GM12865 (cell line): Measurements from ENCODE around the gene SETMAR.

ENCODE experiments used
- DNase-seq: peaks from one replicate; pipeline ENCODE4 v3.0.0; 2010; ENCODE audit warnings: low read depth
- H3K4me3 ChIP-seq: 2 replicates; pipeline ENCODE4 v1.5.1; 2011; ENCODE audit warnings: mild to moderate bottlenecking, low read depth, low read length, control low read depth
- TF ChIP-seq, protein P1 (sequence below): IDR thresholded peaks from 2 replicates; pipeline ENCODE4 v1.5.1; 2011; ENCODE audit warnings: low read length, control low read depth, low read depth, inconsistent platforms; ENCODE audit not compliant: insufficient read depth; ENCODE audit errors: missing control alignments

The SETMAR gene

DNA sequence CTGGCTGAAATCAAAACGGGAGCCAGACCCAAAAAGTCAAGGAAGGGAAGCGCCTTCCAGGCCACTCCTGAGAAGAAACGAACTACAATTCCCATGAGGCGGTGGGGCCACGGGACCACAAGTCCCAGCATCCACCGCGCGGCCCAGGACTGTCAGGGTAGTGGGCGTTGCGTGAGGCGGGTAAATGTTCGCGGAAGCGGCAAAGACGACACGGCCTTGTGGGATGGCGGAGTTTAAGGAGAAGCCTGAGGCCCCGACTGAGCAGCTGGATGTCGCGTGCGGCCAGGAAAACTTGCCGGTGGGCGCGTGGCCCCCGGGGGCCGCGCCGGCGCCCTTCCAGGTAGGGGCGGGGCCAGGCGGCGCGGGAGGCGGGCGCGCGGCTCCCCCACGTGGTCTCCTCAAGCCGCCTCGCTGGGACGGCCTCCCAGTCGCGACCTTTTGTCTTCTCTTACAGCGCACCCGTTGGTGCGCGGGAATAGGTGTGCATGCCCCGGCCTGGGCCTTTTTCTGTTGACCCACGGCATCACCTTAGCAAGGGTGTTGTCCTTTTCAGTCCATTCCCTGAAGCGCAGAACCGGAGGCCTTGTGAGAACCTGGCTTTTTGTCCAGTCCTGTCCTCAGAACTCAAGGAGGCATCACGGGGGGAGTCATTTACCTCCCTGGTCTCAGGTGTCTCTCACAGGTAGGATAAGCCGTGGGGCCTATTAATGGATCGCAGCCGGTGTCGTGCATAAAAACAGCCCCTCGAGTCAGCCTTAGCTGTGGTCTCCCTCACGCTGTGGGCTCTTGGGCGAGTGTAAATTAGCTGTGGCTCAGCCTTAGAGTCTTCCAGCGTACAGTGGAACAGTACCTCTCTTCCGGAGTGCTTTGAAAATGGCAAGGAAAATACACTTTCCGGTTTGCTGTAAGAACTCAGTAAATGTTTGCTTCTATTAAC, at the start of gene SETMAR:
Gene SETMAR, plus strand, starts transcription at position 183 of the 937 bp plus-strand sequence. Its CDS starts 2 bp downstream, at position 185.
- TF ChIP-seq, protein P1, sequence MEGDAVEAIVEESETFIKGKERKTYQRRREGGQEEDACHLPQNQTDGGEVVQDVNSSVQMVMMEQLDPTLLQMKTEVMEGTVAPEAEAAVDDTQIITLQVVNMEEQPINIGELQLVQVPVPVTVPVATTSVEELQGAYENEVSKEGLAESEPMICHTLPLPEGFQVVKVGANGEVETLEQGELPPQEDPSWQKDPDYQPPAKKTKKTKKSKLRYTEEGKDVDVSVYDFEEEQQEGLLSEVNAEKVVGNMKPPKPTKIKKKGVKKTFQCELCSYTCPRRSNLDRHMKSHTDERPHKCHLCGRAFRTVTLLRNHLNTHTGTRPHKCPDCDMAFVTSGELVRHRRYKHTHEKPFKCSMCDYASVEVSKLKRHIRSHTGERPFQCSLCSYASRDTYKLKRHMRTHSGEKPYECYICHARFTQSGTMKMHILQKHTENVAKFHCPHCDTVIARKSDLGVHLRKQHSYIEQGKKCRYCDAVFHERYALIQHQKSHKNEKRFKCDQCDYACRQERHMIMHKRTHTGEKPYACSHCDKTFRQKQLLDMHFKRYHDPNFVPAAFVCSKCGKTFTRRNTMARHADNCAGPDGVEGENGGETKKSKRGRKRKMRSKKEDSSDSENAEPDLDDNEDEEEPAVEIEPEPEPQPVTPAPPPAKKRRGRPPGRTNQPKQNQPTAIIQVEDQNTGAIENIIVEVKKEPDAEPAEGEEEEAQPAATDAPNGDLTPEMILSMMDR, result no peak
- peak within 1 kb of the TSS; percentile 90 for H3K4me3 ChIP-seq
- DNase-seq, result peak; percentile 92

DNA sequence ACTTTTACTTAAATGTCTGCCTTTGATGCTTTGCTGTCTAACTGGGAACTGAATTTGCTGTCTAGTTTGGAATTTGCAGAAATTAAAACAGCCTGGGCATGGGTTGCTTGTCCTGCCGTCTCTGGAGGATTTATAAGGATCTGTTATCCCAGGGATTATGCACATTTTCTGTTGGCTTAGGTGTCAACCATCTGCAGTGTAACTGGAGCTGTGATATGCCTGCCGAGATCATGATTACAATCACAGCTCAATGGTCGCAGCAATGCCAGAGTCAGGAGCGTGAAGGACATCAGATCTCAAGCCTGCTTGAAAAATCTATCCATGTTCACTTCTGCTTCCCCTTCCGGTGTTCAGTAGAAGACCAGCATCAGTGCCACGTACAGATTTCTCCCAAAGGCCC, 41.8 kb upstream of the SETMAR start:
- no peak for DNase-seq

DNA sequence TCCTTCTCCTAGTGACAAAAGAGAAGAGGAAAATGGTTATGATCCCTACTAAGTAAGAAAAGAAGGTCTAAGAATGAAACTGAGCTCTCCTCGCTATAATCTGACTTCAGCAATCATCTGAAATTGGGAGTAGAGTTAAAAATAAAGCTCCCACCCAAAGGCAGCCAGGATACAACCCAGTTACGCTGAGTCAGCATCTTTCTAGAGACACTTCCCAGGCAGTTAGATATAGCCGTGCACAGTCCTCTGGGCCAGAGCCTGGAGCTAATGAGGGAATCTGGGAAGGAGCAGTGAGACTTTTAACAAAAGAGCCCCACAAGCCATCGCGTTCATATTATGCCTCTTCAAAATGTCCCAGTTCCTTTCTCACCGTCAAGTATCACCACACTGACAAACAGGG, 39.1 kb upstream of the SETMAR start:
- TF ChIP-seq, protein P1, result no peak
- no peak overlapping the region for H3K4me3 ChIP-seq
- DNase-seq, result no peak

More for the DNA sequence above, 41.8 kb upstream of the SETMAR start:
- TF ChIP-seq, protein P1, result no peak
- H3K4me3 ChIP-seq, result no peak overlapping the region

DNA sequence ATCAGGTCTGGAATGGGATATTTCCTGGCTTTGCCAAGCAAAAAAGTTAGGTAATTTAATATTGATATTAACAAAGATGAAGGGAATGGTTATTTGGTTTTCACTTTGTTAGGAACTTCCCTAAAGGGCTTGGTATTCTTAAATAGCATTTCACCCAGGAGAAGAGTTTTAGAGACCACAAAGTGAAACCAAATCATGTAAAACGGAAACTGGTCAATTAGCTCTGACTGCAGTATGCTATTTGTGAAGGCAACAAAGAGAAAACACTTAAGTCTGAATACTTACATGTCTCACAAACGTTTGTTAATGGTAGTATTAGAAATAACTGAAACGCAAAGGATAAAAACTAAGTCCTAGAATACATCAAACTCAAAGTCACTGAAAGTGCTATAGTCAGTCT, 32.4 kb upstream of the SETMAR start:
- TF ChIP-seq, protein P1, result no peak
- H3K4me3 ChIP-seq, result no peak overlapping the region
- peak; percentile 25 for DNase-seq

DNA sequence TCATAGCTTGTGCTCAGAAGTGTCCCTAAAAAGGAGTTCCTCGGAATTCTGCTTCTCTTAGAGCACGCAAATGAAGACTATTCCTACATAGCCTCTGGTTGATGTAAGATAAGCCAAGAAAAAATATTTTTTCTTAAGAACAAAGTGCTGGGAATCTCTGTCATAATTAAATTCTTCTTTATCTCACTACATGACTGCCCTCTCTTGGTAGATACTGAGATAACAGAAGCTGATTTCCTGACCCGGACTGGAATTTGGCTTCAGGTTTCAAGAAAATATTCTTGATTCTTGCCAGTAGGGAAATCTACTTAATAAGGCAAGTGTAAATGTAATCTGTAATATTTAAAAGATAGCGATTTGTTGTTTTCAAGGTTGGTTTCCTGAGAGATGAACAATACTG, 31.3 kb upstream of the SETMAR start:
- TF ChIP-seq, protein P1, result peak; percentile 39
- peak; percentile 20 for DNase-seq
- H3K4me3 ChIP-seq, result no peak overlapping the region

DNA sequence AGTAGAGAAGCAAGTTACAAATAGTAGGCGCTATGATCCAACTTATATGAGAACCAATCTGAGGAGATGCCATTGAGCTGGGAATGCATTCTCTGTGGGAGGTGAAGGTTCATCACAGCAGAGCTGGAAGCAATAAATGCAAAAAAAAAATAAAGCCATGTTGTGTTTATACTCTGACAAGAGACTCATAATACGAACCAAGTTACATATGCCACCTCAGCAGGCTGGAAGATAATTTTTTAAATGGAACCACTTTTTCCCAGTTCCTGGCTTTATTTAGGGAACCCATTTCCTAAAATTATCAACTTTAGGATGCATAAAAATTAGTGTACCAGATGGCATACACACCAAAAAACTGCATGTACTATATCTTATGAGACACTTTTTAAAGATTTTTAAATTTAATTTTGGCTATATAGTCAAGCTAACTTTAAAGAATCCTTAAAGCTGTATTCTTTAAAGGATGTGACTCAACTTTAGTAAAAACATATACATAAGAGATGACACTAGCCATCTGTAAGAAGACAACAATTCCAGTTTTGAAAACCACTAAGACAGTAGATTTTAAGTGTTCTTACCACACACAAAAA, 23.6 kb upstream of the SETMAR start:
- H3K4me3 ChIP-seq, result no peak overlapping the region
- DNase-seq, result no peak
- TF ChIP-seq, protein P1, result no peak
